Measurements from ENCODE around the gene FAS. TPM values are rescaled to one million over a fixed set of nuclear protein-coding genes. Genes with fewer than 3 reads are reported as not detected.
A peak's percentile ranks its signal among the peaks of the same experiment; 100 is the strongest.
"Not testable (repeated sequence)": the region's sequence is repeated elsewhere in the genome, so short reads cannot be mapped to it uniquely, and the experiment has no call there.

FAS gene
- total RNA-seq, 2 donors from 2014 or later = 33.8 to 54.1 TPM

- DNase-seq, ATAC-seq: not testable (repeated sequence)
- intact Hi-C loops (cut with DNase I, micrococcal nuclease) = loop anchor here (10.0 kb wide), 2 partner anchors 187 to 193 kb away; no protein-coding TSS in a partner anchor
Measured at GRCh38 chr10:89021526-89021925, 30.9 kb downstream of the FAS start.

DNA sequence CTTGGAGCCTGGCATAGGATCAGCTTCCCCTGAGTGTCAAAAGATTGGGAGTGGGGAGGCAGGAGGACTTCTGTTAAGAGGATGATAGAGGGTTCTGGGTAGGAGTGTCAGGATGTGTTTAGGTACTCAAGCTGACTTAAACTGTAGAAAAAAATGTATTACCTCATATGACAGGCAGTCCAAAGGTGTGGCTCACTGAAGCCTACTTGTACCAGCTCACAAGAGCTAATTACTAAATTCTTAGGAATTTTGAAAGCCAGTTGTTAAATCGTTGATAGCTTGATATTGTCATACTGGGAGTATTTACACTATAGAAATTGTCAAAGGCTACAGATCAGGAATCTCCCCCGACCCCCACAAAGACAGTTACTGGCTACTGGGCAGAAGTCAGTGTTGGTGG lies 32.1 kb downstream of the FAS start:
- DNase-seq = no peak
- ATAC-seq = no peak
- intact Hi-C loops (cut with DNase I, micrococcal nuclease) = loop anchor here (10.0 kb wide), 2 partner anchors 188 to 192 kb away; no protein-coding TSS in a partner anchor

DNA sequence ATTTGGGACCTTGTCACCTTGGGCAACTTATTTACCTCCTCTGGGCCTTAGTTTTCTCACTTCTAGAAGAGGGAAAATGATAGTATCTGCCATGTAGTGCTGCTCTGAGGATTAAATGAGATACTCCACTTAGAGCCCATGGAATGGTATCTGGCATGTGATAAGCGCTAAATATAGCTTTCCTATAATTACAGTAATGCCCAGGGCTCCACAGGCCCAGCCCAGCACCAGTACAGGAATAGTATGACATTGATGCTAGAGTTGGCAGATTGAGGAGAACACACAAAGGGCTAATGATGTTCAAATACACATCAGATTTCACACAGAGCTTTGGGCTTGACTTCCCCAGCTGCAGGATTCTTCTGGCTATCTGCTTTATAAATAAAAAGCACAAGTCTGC lies 34.9 kb downstream of the FAS start:
- ATAC-seq = no peak
- intact Hi-C loops (cut with DNase I, micrococcal nuclease) = loop anchor here (10.0 kb wide), 2 partner anchors 189 to 191 kb away; no protein-coding TSS in a partner anchor
- no peak for DNase-seq

- DNase-seq (no peak), ATAC-seq (no peak)
- intact Hi-C loops (cut with DNase I, micrococcal nuclease) = loop anchor here (2.0 to 10.0 kb wide), 3 partner anchors 186 to 194 kb away; no protein-coding TSS in a partner anchor
Measured at GRCh38 chr10:89029181-89029580, 38.6 kb downstream of the FAS start.

- DNase-seq (peak; percentile 63 to 75), ATAC-seq (peak; percentile 71)
- intact Hi-C loops (cut with DNase I, micrococcal nuclease) = loop anchor here (2.0 to 10.0 kb wide), 3 partner anchors 185 to 195 kb away; no protein-coding TSS in a partner anchor
Measured at GRCh38 chr10:89029785-89030437, 39.3 kb downstream of the FAS start.

GRCh38 chr10:89030791-89031190 lies 40.2 kb downstream of the FAS start:
- DNase-seq (no peak), ATAC-seq (no peak)
- intact Hi-C loops (cut with DNase I, micrococcal nuclease) = no loop called here

GRCh38 chr10:89032141-89032891 lies 41.7 kb downstream of the FAS start:
- peak; percentile 57 for ATAC-seq

GRCh38 chr10:89035461-89035860 lies 44.9 kb downstream of the FAS start:
- ATAC-seq (no peak), DNase-seq (no peak)
- intact Hi-C loops (cut with DNase I, micrococcal nuclease) = no loop called here

More at GRCh38 chr10:89032141-89032891, 41.7 kb downstream of the FAS start:
- intact Hi-C loops (cut with DNase I, micrococcal nuclease) = no loop called here
- no peak for DNase-seq

GRCh38 chr10:89037096-89037495 lies 46.5 kb downstream of the FAS start:
- intact Hi-C loops (cut with DNase I, micrococcal nuclease) = no loop called here

GRCh38 chr10:89042562-89042961 lies 52.0 kb downstream of the FAS start:
- intact Hi-C loops (cut with DNase I, micrococcal nuclease) = no loop called here
- DNase-seq (no peak), ATAC-seq (no peak)

More at GRCh38 chr10:89037096-89037495, 46.5 kb downstream of the FAS start:
- no peak for DNase-seq
- ATAC-seq = no peak

GRCh38 chr10:89043052-89043451 lies 52.5 kb downstream of the FAS start:
- ATAC-seq = no peak
- DNase-seq = no peak
- intact Hi-C loops (cut with DNase I, micrococcal nuclease) = no loop called here

- ATAC-seq = no peak
- intact Hi-C loops (cut with DNase I, micrococcal nuclease) = no loop called here
- no peak for DNase-seq
Measured at GRCh38 chr10:89047397-89047796, 56.8 kb downstream of the FAS start.

- intact Hi-C loops (cut with DNase I, micrococcal nuclease) = no loop called here
- DNase-seq (no peak), ATAC-seq (no peak)
Measured at GRCh38 chr10:89051593-89051992, 61.0 kb downstream of the FAS start.

DNA sequence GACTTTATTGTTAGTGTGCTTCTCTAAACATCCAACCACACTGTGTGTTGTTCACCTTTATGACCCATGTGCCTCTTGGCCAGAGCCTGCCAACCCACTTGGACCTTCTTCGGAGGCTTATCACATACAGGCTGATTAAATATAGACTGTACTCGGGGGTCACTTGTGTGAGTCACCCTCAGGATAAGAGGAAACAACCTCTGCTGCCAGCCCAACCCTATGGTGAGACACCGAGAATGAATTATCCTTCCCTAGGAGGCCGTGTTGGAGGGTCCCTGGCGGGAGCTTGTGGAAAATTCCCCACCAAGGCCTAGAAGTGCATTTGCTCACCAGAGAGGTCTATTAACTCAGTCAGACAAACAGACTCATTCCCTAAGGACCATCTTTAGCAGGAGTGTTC lies 63.0 kb downstream of the FAS start:
- DNase-seq = no peak
- intact Hi-C loops (cut with DNase I, micrococcal nuclease) = no loop called here
- ATAC-seq = no peak

DNA sequence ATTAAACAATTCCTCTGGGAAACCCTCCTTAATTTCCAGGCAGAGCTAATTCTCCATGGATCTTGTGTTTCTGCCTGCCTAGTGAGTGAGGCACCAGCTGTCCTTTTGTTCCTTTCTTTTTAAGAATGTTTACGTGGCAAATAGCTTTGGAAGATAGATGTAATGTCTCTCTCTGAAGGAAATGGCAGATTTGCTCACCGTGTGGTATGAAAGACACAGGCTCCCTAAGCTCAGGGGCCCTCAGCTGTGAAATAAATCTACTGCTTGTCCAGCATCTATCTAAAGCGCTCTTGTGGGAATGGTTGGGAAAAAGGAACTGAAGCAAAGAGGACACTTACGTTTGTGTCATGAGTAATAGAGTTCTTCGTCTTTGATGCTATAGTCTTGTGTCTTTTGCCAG lies 64.6 kb downstream of the FAS start:
- no peak for ATAC-seq
- DNase-seq = no peak
- intact Hi-C loops (cut with DNase I, micrococcal nuclease) = no loop called here

DNA sequence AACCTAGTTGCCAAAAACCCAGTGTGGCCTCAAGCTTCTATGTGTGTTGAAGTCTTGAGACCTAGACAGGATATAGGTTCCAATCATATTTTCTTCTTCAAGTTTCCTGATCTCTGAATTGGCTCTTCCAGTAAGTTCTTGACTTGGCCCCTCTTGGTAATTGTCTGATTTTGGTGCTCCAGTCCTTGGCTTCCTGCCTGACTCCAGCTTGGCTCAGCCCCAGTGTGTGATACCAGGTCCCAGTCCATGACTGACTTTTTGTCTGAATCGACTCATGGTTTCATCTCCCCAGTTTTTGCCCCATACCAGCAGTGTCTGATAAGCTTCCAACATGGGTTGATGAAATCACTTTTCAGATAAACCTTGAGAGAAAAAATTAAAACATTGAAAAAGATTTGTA lies 72.3 kb downstream of the FAS start:
- ATAC-seq (no peak), DNase-seq (no peak)
- intact Hi-C loops (cut with DNase I, micrococcal nuclease) = no loop called here

- ATAC-seq = no peak
- intact Hi-C loops (cut with DNase I, micrococcal nuclease) = no loop called here
Measured at GRCh38 chr10:89063465-89063864, 72.9 kb downstream of the FAS start.

GRCh38 chr10:89064748-89065147 lies 74.2 kb downstream of the FAS start:
- intact Hi-C loops (cut with DNase I, micrococcal nuclease) = no loop called here

More at GRCh38 chr10:89063465-89063864, 72.9 kb downstream of the FAS start:
- no peak for DNase-seq

More at GRCh38 chr10:89064748-89065147, 74.2 kb downstream of the FAS start:
- DNase-seq (no peak), ATAC-seq (no peak)

Data from left colon (tissue), 2 donors.